PC-3 (cell line): Measurements from ENCODE around the gene BIRC7.

ENCODE experiments used
- CTCF ChIP-seq: fragments of 300-600 bp; sonication (generic); conservative IDR thresholded peaks from 2 replicates; pipeline ENCODE4 v1.5.1; 2017; ENCODE audit warnings: antibody characterized with exemption, low read depth, mild to moderate bottlenecking, low read length
- EZH2 ChIP-seq: fragments of 300-600 bp; sonication (generic); IDR thresholded peaks from one replicate; pipeline ENCODE4 v1.6.1; 2017; ENCODE audit warnings: antibody characterized with exemption, mild to moderate bottlenecking, low read length; ENCODE audit not compliant: unreplicated experiment
- EZH2phosphoT487 ChIP-seq: fragments of 300-600 bp; sonication (generic); IDR thresholded peaks from 2 replicates; pipeline ENCODE4 v1.6.1; 2018; ENCODE audit warnings: mild to moderate bottlenecking, antibody characterized with exemption, low read length, borderline replicate concordance

GRCh38 chr20:63224412-63225081, 11.2 kb upstream of the BIRC7 start:
- TF ChIP-seq EZH2 (no peak), CTCF (peak; percentile 53), EZH2phosphoT487 (no peak)
